Activated CD4-positive, alpha-beta T cell treated with anti-CD3 and anti-CD28 coated beads, Interleukin-2, amount 10 ng/mL, durations not matched to agents 7 days and 5 days (primary cell): ENCODE measurements around the gene TTLL10. TPM values are rescaled to one million over a fixed set of nuclear protein-coding genes. Genes with fewer than 3 reads are reported as not detected.

ENCODE experiments used
- CTCF ChIA-PET: fragments of 350-600 bp; sonication (Branson Sonifier 250); formaldehyde crosslinking; loops from one replicate; lab custom pipeline; 2021; ENCODE audit warnings: antibody characterized with exemption; lab: Charles Lee
- POLR2A ChIA-PET: fragments of 350-600 bp; sonication (Branson Sonifier 250); formaldehyde crosslinking; loops from one replicate; lab custom pipeline; 2021; ENCODE audit warnings: antibody characterized with exemption; lab: Charles Lee
- DNase-seq: peaks from one replicate; pipeline ENCODE4 v3.0.0-alpha.2; 2020
- H3K27ac Mint-ChIP-seq: one replicate; pipeline ENCODE4 v1.8.0; 2021; ENCODE audit warnings: mild to moderate bottlenecking, moderate library complexity, mixed read lengths
- H3K27me3 Mint-ChIP-seq: one replicate; pipeline ENCODE4 v1.8.0; 2021; ENCODE audit warnings: mixed read lengths
- H3K36me3 Mint-ChIP-seq: one replicate; pipeline ENCODE4 v1.8.0; 2021; ENCODE audit warnings: low read depth, mixed read lengths
- H3K4me1 Mint-ChIP-seq: one replicate; pipeline ENCODE4 v1.8.0; 2021; ENCODE audit warnings: mixed read lengths
- H3K4me3 Mint-ChIP-seq: one replicate; pipeline ENCODE4 v1.8.0; 2021; ENCODE audit warnings: mild to moderate bottlenecking, moderate library complexity, mixed read lengths
- H3K9me3 Mint-ChIP-seq: one replicate; pipeline ENCODE4 v1.8.0; 2021; ENCODE audit warnings: mixed read lengths
- total RNA-seq, 2 experiments: library from RNA; stranded (reverse); gene quantifications; one replicate each; pipeline ENCODE4 v1.2.3, GENCODE V29; 2021

TTLL10 gene
- total RNA-seq, 2 experiments from 2014 or later, result 0.15 to 0.27 TPM

DNA sequence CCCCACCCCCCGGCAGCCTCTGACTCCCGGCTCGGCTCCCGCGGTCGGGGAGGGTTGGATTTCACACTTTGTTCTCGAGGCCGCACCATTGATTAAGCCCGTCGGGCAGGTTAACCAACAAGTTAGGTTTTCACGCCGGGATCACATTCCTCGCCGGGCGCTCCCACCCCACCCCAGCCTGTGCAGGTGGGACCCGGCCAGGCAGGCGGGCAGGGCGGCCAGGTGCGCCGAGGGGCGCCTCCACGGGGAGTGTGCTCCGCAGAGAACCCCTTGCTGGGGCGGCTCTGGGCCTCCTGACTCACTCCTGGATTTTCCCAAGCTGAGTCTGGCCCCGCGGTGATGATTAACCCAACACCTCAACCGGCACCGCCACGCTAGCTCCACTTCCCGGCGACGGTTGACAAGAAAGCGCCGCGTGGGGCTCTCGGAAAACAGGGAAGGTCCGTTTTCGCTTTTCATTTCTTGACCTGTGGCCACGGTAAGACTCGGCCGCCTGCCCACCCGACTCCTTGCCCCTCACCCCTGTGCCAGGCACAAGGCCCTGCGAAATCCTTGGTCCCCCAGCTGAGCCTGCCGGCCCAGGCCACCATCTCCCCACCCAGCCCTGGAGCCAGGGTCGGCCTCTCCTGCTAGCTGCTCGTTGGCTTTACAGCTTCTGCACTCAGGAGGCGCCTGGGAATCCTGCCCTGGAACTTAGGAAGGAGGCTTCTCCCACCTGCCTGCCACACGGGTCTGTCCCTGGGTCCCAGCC is 8.8 kb upstream of the TTLL10 start:
- CTCF ChIA-PET, result interaction anchor here (1.9 kb wide), 1 partner anchor 8 kb away, joined by 4 read pairs; no protein-coding TSS in a partner anchor
- Mint-ChIP-seq H3K27me3 (no peaks in the 10 kb centered on the region), H3K27ac (no peak overlapping the region), H3K4me3 (no peak overlapping the region), H3K4me1 (no peaks in the 10 kb centered on the region), H3K36me3 (no peaks in the 10 kb centered on the region), H3K9me3 (no peaks in the 10 kb centered on the region)
- DNase-seq, result no peak
- POLR2A ChIA-PET, result no interaction called here

DNA sequence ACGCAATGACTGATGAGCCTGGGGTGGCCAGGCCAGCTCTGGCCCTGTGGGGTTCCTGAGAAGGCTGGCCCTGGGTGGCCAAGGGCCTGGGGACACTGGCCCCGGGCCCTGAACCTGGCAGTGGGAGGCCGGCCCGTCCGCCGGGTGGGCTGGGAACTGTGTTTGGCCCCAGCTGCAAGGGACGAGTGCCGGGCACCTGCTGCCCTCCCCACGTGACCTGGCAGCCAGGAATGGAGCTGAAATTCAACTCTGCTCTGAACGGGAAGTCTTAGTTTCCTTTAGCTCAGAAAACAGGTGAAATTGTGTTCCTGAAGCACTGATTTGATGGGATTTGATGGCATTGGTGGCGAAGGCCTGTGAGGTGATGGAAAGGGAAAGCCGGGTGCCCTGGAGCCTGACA is 8.2 kb upstream of the TTLL10 start:
- H3K36me3 Mint-ChIP-seq, result no peaks in the 10 kb centered on the region
- DNase-seq, result no peak
- ChIA-PET CTCF (interaction anchor here (1.9 kb wide), 1 partner anchor 9 kb away, joined by 4 read pairs; no protein-coding TSS in a partner anchor), POLR2A (no interaction called here)
- no peaks in the 10 kb centered on the region for H3K27me3 Mint-ChIP-seq
- no peak overlapping the region for H3K27ac Mint-ChIP-seq
- no peak overlapping the region for H3K4me3 Mint-ChIP-seq
- no peaks in the 10 kb centered on the region for H3K9me3 Mint-ChIP-seq
- peaks cover 3% of the 10 kb centered on the region for H3K4me1 Mint-ChIP-seq

DNA sequence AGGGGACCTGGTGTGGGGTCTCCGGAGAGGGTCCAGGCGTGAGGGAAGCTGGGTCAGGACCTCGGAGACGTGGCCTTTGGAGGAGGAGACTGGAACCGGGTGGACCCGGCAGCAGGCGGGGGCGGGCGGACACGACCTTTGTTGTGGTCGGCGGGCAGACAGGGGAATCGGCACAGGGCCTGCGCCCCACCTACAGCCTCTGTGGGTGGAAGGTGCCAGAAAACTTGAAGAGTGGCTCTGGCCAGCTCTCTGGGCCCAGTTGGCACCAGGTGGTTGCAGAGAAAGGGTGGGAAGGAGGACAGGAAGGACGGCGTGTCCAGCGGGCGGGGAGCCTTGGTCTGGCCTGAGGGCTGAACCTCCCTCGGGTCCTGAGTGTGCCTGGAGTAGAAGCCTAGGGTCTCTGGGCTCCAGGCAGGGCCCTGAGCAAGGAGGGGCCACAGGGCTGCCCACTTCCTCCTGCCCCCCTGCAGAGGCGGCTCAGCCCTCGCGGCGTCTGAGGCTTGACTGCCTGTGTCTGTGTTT is 7.7 kb upstream of the TTLL10 start:
- CTCF ChIA-PET, result interaction anchor here (1.9 kb wide), 1 partner anchor 10 kb away, joined by 4 read pairs; no protein-coding TSS in a partner anchor
- H3K27ac Mint-ChIP-seq, result no peak overlapping the region
- no peak for DNase-seq

DNA sequence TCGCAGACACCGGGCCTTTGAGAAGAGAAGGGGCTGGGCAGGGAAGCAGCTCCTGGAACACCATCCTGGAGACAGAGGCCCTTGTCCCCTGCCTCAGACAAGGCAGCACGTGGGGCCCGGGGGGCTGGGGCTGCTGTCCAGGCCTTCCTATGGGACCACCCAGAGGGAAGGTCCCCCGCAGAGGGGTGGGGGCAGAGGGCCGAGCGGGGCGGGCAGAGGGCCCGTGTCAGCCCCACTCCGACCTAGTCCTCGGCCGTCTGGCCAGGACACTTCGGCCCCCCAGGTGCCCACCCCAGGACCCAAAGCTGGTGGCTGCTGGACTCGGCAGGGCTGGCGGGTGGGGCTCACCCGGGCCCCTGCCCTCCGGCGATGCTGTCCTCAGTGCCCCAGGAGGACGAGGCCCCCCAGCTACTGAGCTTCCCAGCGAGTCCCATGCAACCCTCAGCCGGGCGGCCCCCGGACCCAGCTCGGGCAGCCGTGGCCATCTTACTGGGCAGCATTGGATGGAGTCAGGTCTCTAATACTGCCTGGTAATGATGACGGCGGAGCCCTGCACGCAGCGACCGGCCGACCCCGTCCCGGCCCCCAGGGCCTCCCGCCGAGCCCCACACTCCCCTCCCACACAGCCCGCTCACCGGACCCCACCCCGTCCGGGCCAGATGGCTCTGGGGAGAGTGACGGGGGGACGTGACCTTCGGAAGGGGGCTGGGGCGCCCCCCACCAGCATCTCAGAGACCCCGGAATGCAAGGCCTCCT is 6.9 kb upstream of the TTLL10 start:
- DNase-seq, result no peak
- Mint-ChIP-seq H3K4me1 (peaks cover 4% of the 10 kb centered on the region), H3K27ac (no peak overlapping the region), H3K36me3 (no peaks in the 10 kb centered on the region), H3K9me3 (no peaks in the 10 kb centered on the region), H3K4me3 (no peak overlapping the region), H3K27me3 (no peaks in the 10 kb centered on the region)
- ChIA-PET POLR2A (no interaction called here), CTCF (no interaction called here)

More for the DNA sequence above, 7.7 kb upstream of the TTLL10 start:
- H3K4me1 Mint-ChIP-seq, result peaks cover 3% of the 10 kb centered on the region
- H3K36me3 Mint-ChIP-seq, result no peaks in the 10 kb centered on the region
- no peaks in the 10 kb centered on the region for H3K9me3 Mint-ChIP-seq
- POLR2A ChIA-PET, result no interaction called here
- H3K4me3 Mint-ChIP-seq, result no peak overlapping the region
- H3K27me3 Mint-ChIP-seq, result no peaks in the 10 kb centered on the region

DNA sequence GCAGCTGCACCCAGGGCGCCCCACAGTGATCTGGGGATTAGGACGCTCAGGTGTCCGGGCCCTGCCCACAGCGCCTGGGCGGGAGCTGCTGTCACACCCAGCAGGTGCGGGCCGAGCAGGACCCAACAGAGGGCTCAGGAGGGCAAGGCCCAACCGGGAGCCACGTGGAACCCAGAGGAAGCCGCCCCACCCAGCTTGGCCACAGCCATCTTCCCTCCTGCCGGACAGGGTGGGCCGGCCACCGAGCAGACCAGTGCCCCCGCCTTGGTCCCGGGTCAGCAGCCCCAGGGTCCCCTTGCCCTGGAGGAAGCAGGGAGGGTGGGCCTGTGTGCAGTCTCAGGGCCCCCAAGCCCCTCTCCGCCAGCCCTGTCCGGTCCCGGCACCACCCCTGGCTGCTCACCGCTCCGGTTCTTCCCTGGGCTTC is 6.3 kb upstream of the TTLL10 start:
- DNase-seq, result no peak
- H3K36me3 Mint-ChIP-seq, result no peaks in the 10 kb centered on the region
- H3K9me3 Mint-ChIP-seq, result no peaks in the 10 kb centered on the region
- peaks cover 10% of the 10 kb centered on the region for H3K4me1 Mint-ChIP-seq
- H3K4me3 Mint-ChIP-seq, result no peak overlapping the region
- H3K27me3 Mint-ChIP-seq, result peaks cover 4% of the 10 kb centered on the region
- POLR2A ChIA-PET, result no interaction called here
- no peak overlapping the region for H3K27ac Mint-ChIP-seq
- CTCF ChIA-PET, result no interaction called here

DNA sequence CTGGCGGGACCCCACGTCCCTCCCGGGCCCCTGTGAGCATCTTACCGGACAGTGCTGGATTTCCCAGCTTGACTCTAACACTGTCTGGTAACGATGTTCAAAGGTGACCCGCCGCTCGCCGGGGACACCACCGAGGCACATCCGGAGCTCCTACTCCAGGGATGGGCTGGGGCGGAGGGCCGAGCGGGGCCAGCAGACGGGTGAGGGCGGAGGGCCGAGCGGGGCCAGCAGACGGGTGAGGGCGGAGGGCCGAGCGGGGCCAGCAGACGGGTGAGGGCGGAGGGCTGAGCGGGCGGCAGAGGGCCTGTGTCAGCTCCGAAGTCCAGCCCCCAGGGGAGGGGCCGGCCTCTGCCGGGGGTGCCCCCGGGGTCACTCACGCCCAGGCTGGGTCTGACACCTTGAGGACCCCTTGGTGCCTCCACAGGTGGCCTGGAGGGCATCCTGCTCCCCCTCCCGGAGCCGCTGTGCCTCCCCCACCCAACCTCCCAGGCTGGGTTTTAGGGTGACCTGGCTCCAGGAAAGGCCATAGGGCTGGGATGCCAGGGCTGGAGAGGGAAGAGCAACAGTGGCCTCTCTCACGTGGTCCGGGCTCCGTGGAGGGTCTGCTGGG is 5.7 kb upstream of the TTLL10 start:
- DNase-seq, result no peak
- H3K4me1 Mint-ChIP-seq, result peaks cover 12% of the 10 kb centered on the region
- no peaks in the 10 kb centered on the region for H3K9me3 Mint-ChIP-seq
- H3K4me3 Mint-ChIP-seq, result no peak overlapping the region
- ChIA-PET CTCF (interaction anchor here (1.0 kb wide), 1 partner anchor 45 kb away, joined by 3 read pairs; no protein-coding TSS in a partner anchor), POLR2A (no interaction called here)
- H3K27ac Mint-ChIP-seq, result no peak overlapping the region
- peaks cover 5% of the 10 kb centered on the region for H3K27me3 Mint-ChIP-seq
- H3K36me3 Mint-ChIP-seq, result no peaks in the 10 kb centered on the region

DNA sequence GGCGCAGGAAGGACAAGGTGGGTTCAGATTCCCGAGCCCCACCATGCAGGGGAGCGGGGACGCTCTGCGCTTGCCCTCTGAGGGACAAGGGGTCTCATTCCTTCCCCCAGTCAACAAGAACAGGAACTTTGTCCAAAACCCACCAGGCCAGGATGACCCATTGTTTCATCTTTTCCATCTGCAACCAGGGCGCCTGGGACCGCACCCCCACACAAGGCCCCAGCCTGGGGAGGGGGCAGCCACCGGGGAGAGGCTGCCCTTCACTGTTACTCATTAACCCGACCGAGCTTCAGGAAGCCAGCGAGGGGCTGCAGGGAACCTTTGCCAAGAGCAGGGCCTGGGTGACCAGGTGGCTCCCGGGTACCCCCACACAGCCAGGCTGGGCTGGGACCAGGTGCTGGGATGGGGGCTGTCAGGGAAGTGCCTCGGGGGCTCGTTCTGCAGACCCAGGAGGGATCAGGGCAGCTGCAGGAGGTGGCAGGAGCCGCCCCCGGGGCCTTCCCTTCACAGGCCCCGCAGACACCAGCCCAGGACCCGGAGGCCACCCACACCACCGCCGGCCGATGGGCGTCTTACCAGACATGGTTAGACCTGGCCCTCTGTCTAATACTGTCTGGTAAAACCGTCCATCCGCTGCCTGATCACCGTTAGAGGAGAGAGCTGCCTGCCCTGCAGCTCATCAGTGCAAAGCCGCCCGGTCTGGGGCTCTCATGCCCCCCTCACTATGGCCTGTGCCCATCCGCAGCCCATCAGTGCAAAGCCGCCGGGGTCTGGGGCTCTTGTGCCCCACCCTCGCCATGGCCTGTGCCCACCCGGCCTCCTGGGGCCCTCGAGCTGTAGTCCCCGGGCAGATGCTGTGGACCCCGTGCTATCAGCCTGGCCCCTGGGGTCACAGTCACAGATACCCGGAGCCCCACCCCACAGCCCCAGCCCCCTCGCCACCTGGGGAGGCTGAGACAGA is 4.9 kb upstream of the TTLL10 start:
- DNase-seq, result no peak
- CTCF ChIA-PET, result interaction anchor here (1.0 kb wide), 1 partner anchor 46 kb away, joined by 3 read pairs; no protein-coding TSS in a partner anchor
- Mint-ChIP-seq H3K27me3 (peaks cover 5% of the 10 kb centered on the region), H3K27ac (no peak overlapping the region), H3K36me3 (no peaks in the 10 kb centered on the region), H3K4me1 (peaks cover 17% of the 10 kb centered on the region), H3K4me3 (no peak overlapping the region), H3K9me3 (no peaks in the 10 kb centered on the region)
- POLR2A ChIA-PET, result no interaction called here

DNA sequence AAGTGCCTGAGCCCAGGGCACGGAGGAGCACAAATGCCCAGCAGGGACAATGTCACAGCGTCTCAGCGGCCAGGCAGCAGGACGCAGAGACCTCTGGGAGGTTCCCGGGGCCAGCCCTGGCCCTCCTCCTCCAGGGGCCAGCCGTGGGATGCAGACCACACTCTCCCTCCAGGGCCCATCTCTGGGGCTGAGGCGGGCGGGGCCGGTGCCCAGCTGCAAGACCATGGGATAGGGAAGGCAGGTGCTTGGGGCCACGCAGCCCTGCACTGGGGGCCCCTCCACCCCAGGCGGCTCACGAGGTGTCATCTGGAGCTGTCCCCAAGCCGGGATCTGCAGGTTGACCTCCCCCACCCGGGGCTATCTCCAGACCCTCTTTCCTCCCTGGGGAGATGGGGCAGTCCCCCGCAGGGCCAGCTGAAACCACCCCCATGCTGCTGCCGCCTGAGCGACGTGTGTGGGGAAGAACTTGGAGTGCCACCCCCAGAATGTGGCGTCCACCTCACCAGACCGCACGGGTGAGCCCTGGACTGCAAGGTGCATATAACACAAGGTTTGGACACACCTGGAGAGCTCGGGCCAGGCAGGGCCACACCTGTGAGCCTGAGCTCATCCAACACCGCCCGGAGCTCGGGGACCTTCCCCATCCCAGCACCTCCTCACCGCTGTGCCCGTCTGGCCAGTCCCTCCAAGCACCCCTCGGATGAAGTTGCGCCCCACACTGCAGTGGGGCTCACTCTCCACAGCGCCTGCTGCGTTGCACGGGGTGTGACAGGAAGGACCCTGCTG is 4.1 kb upstream of the TTLL10 start:
- Mint-ChIP-seq H3K36me3 (no peaks in the 10 kb centered on the region), H3K9me3 (no peaks in the 10 kb centered on the region), H3K4me3 (no peak overlapping the region), H3K27me3 (peaks cover 5% of the 10 kb centered on the region), H3K27ac (no peak overlapping the region), H3K4me1 (peaks cover 23% of the 10 kb centered on the region)
- CTCF ChIA-PET, result interaction anchor here (2.2 kb wide), 1 partner anchor 12 kb away, joined by 7 read pairs; no protein-coding TSS in a partner anchor
- DNase-seq, result no peak
- POLR2A ChIA-PET, result no interaction called here

DNA sequence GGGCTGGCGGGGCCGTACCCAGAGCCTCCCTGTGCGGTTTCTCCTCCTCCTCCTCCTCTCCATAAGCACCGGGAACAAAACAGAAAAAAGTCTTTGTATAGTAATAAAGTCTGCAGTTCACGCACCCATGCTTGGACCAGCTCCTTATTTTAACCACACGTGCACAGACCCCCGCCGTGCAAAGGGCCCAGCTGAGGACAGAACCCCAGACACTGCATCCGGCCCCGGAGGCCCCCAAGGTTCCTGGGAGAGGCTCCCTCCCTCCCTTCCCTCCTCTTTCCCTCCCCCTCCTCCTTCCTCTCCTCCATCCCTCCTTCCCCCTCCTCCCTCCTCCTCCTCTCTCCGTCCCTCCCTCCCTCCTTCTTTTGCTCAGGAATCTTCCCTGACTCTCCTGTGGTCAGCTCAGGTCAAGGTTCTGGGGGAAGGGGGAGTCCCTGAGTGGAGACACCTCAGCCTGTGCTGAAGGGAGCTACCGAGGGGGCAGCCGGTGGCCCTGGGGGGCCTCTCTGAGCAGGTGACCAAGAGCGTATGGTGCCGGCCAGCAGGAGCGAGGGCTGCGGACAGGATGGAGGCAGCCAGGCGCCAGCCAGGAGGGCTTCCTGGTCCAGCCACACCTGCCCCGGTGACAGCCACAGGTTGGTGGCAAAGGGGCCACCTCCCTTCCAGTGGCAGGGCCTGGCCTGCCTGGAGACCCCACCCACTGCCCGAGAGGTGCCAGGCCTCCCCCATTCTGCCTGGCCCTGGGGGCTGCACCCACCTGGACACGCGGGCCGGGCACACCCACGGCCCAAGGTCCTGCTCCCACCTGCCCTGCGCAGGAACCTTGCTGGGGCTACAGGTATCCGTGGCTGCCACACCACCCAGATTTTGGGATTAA is 3.2 kb upstream of the TTLL10 start:
- Mint-ChIP-seq H3K4me3 (no peak overlapping the region), H3K27me3 (peaks cover 5% of the 10 kb centered on the region), H3K36me3 (no peaks in the 10 kb centered on the region), H3K9me3 (no peaks in the 10 kb centered on the region), H3K27ac (no peak overlapping the region), H3K4me1 (peaks cover 28% of the 10 kb centered on the region)
- DNase-seq, result no peak
- ChIA-PET CTCF (interaction anchor here (0.9 to 2.2 kb wide), 3 partner anchors 10 to 16 kb away, joined by 3 to 7 read pairs (median 3); no protein-coding TSS in a partner anchor), POLR2A (no interaction called here)

DNA sequence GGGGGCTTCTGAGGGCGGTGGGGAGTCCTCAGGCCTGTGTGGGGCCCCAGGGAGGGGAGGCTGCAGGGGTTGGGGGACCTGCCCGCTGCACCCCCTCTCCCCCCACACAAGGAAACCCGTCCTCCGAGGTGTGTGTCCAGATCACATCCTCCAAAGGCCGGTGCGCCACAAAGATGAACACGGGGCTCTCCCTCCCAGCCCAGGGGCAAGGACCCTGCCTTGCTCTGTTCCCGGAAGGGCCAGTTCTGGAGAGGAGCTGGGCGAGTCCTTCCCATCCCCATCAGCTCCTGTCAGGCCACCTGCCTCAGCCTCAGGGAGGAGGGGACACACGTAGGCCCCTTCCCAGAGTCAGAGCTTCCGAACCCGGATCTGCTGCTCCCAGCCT is 2.5 kb upstream of the TTLL10 start:
- POLR2A ChIA-PET, result no interaction called here
- CTCF ChIA-PET, result interaction anchor here (0.9 to 2.2 kb wide), 4 partner anchors 9 to 17 kb away, joined by 3 to 7 read pairs (median 4); no protein-coding TSS in a partner anchor

More for the DNA sequence above, 2.5 kb upstream of the TTLL10 start:
- peaks cover 5% of the 10 kb centered on the region for H3K27me3 Mint-ChIP-seq
- no peaks in the 10 kb centered on the region for H3K36me3 Mint-ChIP-seq
- peaks cover 33% of the 10 kb centered on the region for H3K4me1 Mint-ChIP-seq
- H3K4me3 Mint-ChIP-seq, result no peak overlapping the region
- no peaks in the 10 kb centered on the region for H3K9me3 Mint-ChIP-seq
- peak overlapping the region; percentile 9 for H3K27ac Mint-ChIP-seq
- DNase-seq, result no peak
